Panc1 (cell line): Measurements from ENCODE around the gene XYLT1. TPM values are rescaled to one million over a fixed set of nuclear protein-coding genes. Genes with fewer than 3 reads are reported as not detected.

Experiments used
- ATAC-seq: fragments of 200-7000 bp; cut with Tn5 transposase; 2 replicates; pipeline ENCODE4 v1.9.1; 2020; ENCODE audit warnings: mild to moderate bottlenecking, moderate library complexity
- BruUV-seq: library from RNA; stranded (reverse); fragments of 400-500 nt; replicated peaks from 2 replicates; lab custom pipeline; 2021; lab: Mats Ljungman, UMichigan
- CTCF ChIA-PET: fragments of 300-600 bp; sonication (Branson Sonifier 250); formaldehyde crosslinking; loops from one replicate; lab custom pipeline; 2022; ENCODE audit warnings: antibody characterized with exemption; lab: Charles Lee
- POLR2A ChIA-PET: fragments of 300-600 bp; sonication (Branson Sonifier 250); formaldehyde crosslinking; loops from one replicate; lab custom pipeline; 2022; ENCODE audit warnings: antibody characterized with exemption; lab: Charles Lee
- DNase-seq: peaks from one replicate; pipeline ENCODE4 v3.0.0-alpha.2; 2010; ENCODE audit warnings: low read depth, low spot score
- H3K27ac ChIP-seq: 2 replicates; pipeline ENCODE4 v1.5.1; 2011; ENCODE audit warnings: mild to moderate bottlenecking, low read length, inconsistent platforms
- H3K27me3 ChIP-seq: fragments of 200-500 bp; sonication (Bioruptor generic); 2 replicates; pipeline ENCODE4 v1.6.0; 2014; ENCODE audit warnings: low read length, inconsistent platforms; ENCODE audit not compliant: control insufficient read depth, insufficient read depth
- H3K36me3 ChIP-seq: fragments of 200-500 bp; sonication (Bioruptor generic); 2 replicates; pipeline ENCODE4 v1.5.1; 2014; ENCODE audit warnings: inconsistent platforms, mild to moderate bottlenecking, low read length, moderate library complexity; ENCODE audit not compliant: control insufficient read depth, insufficient read depth
- H3K4me1 ChIP-seq: 2 replicates; pipeline ENCODE4 v1.5.1; 2011; ENCODE audit warnings: inconsistent platforms, mild to moderate bottlenecking, low read length, moderate library complexity; ENCODE audit not compliant: control insufficient read depth, insufficient read depth
- H3K4me3 ChIP-seq, 2 experiments: 2 replicates each; pipeline ENCODE4 v1.5.1; 2011 to 2012; ENCODE audit warnings: low read depth in 2 of 2, low read length in 2 of 2, mild to moderate bottlenecking in 2 of 2, inconsistent platforms in 1 of 2, moderate library complexity in 1 of 2
- H3K9me3 ChIP-seq: fragments of 200-500 bp; sonication (Bioruptor generic); 2 replicates; pipeline ENCODE4 v1.5.1; 2014; ENCODE audit warnings: low read depth, mild to moderate bottlenecking, inconsistent platforms, low read length, moderate library complexity; ENCODE audit not compliant: control insufficient read depth, insufficient read depth
- POLR2AphosphoS5 ChIP-seq: IDR thresholded peaks from 2 replicates; pipeline ENCODE4 v1.6.1; 2012; ENCODE audit warnings: mild to moderate bottlenecking, low read depth, low read length, moderate library complexity
- REST ChIP-seq, 2 experiments: IDR thresholded peaks; 2 replicates each; pipeline ENCODE4 v1.6.1; 2011 to 2012; ENCODE audit warnings: low read depth in 2 of 2, control low read depth in 1 of 2, low read length in 1 of 2, mild to moderate bottlenecking in 1 of 2, moderate library complexity in 1 of 2; ENCODE audit not compliant: insufficient read depth in 1 of 2
- SIN3A ChIP-seq: IDR thresholded peaks from 2 replicates; pipeline ENCODE4 v1.6.1; 2012; ENCODE audit warnings: low read depth, mild to moderate bottlenecking, low read length, moderate library complexity, borderline replicate concordance; ENCODE audit not compliant: insufficient read depth
- TCF7L2 ChIP-seq: IDR thresholded peaks from 2 replicates; pipeline ENCODE4 v1.6.1; 2011; ENCODE audit warnings: mild to moderate bottlenecking, low read depth, low read length, inconsistent platforms
- in situ Hi-C: cut with HindIII; loops from 2 replicates; pipeline ENCODE4 v1.10.0; 2016; ENCODE audit warnings: low sequenced_read_pairs, low pct_unique_long_range_greater_than_20kb
- intact Hi-C: fragments of 100-400 bp; cut with micrococcal nuclease; formaldehyde crosslinking; loops from one replicate; pipeline ENCODE4 v1.10.0; 2022; ENCODE audit not compliant: unreplicated experiment
- total RNA-seq: library from RNA; stranded (reverse); gene quantifications from one replicate; pipeline ENCODE4 v1.2.1, GENCODE V29; 2021; ENCODE audit not compliant: unreplicated experiment
- TF ChIP-seq, protein P1 (sequence below): fragments of 450-650 bp; IDR thresholded peaks from 2 replicates; pipeline ENCODE4 v1.5.1; 2017; ENCODE audit warnings: mild to moderate bottlenecking

Gene XYLT1
- total RNA-seq, 1 experiment from 2014 or later, result 0.62 TPM

DNA sequence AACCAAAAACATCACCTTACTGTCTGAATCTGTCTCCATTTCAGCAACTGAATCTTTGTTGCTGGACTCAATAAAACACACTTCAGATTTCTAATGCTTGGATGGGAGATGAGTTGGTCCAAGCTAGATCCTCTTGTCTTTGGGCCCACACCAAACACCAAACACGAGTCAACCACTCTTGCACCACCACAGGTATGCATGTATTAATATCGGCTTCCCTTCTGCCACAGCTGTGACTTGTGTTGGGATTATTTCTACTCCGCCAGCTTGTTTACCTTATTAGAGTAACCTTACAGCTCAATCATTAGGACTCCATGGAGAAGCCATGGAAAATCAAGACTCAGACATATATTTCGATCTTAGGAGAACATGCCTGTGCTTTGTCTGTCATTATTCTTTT is 49.9 kb downstream of the XYLT1 start:
- ChIA-PET POLR2A (no interaction called here), CTCF (no interaction called here)
- no peak for ATAC-seq
- DNase-seq, result no peak
- no TSS peak for BruUV-seq
- Histone ChIP-seq H3K27ac (no peak overlapping the region), H3K27me3 (peaks cover 8% of the 10 kb centered on the region), H3K4me1 (no peaks in the 10 kb centered on the region), H3K9me3 (no peaks in the 10 kb centered on the region), H3K4me3 (no peak overlapping the region), H3K36me3 (no peaks in the 10 kb centered on the region)
- in situ Hi-C loops (no loop called here), intact Hi-C loops (no loop called here)
- TF ChIP-seq SIN3A (no peak), REST (IDR thresholded peaks at IDR 0.05; ENCODE audit: insufficient read depth in 1 of 2, low read depth in 2 of 2, low read length in 1 of 2) (no peak), TCF7L2 (no peak), POLR2AphosphoS5 (no peak)
- TF ChIP-seq, protein P1, sequence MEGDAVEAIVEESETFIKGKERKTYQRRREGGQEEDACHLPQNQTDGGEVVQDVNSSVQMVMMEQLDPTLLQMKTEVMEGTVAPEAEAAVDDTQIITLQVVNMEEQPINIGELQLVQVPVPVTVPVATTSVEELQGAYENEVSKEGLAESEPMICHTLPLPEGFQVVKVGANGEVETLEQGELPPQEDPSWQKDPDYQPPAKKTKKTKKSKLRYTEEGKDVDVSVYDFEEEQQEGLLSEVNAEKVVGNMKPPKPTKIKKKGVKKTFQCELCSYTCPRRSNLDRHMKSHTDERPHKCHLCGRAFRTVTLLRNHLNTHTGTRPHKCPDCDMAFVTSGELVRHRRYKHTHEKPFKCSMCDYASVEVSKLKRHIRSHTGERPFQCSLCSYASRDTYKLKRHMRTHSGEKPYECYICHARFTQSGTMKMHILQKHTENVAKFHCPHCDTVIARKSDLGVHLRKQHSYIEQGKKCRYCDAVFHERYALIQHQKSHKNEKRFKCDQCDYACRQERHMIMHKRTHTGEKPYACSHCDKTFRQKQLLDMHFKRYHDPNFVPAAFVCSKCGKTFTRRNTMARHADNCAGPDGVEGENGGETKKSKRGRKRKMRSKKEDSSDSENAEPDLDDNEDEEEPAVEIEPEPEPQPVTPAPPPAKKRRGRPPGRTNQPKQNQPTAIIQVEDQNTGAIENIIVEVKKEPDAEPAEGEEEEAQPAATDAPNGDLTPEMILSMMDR, result no peak

GRCh38 chr16:17419266-17419665 is 51.5 kb downstream of the XYLT1 start:
- in situ Hi-C loops, result no loop called here
- CTCF ChIA-PET, result no interaction called here

More at GRCh38 chr16:17419266-17419665, 51.5 kb downstream of the XYLT1 start:
- no peak overlapping the region for H3K27ac ChIP-seq
- H3K36me3 ChIP-seq, result no peaks in the 10 kb centered on the region
- ATAC-seq (no peak), DNase-seq (no peak)
- no peak for TF ChIP-seq TCF7L2
- TF ChIP-seq, protein P1, result no peak
- no peak for TF ChIP-seq POLR2AphosphoS5
- TF ChIP-seq SIN3A, result no peak
- TF ChIP-seq REST (IDR thresholded peaks at IDR 0.05; ENCODE audit: insufficient read depth in 1 of 2, low read depth in 2 of 2, low read length in 1 of 2), result no peak
- H3K27me3 ChIP-seq, result peaks cover 8% of the 10 kb centered on the region
- H3K4me1 ChIP-seq, result no peaks in the 10 kb centered on the region
- no TSS peak for BruUV-seq
- no peak overlapping the region for H3K4me3 ChIP-seq
- intact Hi-C loops, result no loop called here
- no peaks in the 10 kb centered on the region for H3K9me3 ChIP-seq
- POLR2A ChIA-PET, result interaction anchor here (1.0 kb wide), 1 partner anchor 63 kb away, joined by 3 read pairs; no protein-coding TSS in a partner anchor
